ENCODE data around the gene CMTM7.

CMTM7 gene

DNA sequence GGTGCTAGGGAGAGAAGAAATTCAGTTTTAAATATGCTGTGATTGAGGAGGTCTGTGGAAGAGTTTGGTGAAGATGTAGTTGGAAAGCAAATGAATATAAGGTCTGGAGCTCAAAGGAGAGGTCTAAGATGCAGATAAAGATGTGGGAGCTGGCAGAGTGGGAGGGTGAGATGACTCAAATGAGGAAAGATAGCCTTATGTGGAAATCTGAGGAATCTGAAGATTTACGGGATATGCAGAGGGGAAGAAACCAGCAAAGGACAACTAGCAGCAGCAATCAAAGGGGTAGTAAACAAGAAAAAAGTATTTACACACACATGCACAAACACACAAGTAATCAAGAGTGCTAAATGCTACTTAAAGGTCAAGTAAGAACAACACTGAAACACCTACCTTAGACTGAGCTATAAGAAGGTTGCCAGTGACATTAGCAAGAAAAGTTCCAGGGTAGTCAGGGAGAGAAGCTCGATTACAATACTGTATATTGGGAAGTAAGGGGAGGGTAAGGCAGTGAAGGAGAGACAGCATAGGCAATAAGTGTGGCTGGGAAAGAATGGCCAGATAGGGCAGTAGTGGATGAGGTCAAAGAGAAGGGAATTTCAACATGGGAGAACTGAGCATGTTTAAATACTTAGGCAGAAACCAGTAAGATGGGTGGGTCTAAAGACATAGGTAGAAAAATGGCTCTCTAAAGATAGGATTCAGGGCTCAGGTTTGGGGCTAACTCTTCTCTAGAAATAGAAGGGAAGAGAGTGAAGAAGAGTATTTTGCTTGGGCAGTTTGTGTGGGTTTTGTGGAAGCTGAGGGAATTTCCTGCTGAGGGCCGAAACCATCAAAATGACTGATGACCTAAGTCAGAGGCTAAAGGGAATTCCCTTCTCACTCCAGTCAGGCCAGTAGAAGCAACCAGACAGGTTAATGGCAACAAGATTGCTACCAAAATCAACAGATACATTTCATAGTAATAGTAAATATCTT, 102.1 kb downstream of the CMTM7 start:
- DNase-seq: no peak

DNA sequence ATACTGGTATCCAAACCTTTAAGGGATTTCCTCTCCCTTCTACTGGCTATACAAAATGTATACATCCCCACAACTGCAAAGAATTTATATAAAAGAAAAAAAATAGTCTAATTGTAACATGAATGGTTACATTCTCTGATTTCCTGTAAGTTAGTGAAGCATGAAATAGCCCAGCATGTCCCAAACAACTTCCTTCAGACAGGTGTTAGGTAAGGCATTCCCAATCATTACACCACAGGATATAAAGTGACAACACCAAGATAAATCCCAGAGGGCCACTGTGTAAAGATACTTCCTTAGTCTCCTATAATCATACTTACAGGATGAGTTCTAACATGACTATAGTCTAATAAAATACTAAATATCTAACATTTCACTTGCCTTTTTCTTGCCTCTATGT, 103.4 kb downstream of the CMTM7 start:
- DNase-seq: no peak

DNA sequence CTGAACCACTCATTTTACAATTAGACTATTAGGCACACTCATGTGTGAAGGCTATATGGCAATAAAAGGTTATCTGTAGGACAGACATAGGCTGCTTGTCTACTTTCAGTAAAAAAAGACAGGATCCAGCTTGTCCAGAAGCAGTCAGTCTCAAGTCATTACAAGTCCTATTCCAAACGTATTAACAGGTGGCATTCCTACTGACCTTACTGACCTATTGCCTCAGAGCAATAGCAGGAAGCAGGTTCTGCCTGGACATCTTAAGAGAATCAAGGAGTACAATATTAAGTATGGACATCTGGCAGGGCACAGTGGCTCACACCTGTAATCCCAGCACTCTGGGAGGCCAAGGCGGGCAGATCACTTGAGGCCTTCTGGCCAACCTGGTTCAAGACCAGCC, 104.0 kb downstream of the CMTM7 start:
- DNase-seq: no peak

DNA sequence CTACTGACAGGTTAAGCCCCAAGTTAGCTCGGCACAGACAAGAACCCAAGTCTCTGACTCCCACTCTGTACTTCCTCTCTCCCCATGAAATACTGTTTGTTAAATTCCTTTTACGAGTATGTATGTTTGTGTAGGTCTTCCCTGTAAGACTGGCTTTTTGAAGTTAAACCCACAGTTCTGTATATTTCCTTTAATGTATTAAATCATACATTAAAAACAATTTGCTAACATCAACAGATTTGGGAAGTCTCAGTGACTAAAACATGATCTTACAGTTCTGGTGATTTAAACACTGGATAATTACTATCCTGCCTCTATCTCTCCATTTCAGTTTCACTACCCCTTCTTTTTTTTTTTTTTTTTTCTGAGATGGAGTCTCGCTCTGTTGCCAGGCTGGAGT, 106.6 kb downstream of the CMTM7 start:
- DNase-seq: no peak

DNA sequence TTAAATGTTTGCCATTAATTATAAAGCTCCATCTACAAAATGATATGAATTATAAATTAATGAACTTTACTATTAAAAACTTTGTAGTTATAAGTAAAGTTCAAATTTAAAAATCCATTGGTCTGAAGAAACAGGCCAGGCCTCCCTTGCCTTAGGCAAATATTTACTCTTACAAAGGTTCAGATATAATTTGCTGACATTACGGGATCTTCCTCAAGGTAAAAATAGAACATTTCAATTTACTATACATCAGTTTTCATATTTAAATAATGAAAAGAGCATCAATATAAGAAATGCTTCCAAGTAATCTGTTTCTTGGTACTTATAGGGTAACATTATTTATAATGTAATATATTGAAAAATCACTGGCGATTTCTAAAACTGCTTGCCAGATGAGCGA, 107.3 kb downstream of the CMTM7 start:
- DNase-seq: no peak

DNA sequence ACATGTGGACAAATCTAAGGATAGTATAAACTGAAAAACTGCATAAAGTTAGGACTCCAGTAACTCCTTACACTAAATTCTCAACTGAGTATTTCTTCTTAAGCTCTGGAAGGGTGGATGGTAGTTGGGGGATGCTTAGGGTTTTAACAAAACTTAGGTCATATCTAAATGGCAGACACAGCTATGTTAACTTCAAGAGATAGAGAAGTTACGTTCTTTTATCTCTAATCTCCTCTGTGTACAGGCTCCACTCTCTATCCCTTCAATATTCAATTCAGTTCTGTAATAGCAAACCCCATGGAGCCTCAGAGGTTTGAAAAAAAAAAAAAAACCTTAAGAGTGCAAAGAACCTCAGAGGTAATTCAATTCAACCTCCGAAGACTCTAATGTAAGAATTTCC, 107.9 kb downstream of the CMTM7 start:
- DNase-seq: no peak

DNA sequence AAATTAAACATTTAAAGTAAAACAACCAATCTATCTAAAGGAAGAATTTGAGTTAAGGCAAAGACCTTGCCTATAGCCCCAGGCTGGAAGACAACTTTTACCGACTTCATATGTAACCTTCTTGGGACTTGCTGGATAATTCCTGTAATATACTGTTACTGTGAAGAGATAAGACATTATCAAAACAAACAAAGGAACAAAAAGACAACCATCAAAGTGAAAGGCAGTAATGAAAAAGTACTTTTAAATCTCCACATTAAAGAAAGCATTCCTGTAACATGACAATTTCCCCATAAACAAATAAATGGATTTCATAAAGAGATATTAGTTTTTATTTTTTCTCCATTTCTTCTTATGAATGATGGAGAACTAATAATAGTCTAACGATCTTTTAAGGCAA, 108.6 kb downstream of the CMTM7 start:
- DNase-seq: no peak

DNA sequence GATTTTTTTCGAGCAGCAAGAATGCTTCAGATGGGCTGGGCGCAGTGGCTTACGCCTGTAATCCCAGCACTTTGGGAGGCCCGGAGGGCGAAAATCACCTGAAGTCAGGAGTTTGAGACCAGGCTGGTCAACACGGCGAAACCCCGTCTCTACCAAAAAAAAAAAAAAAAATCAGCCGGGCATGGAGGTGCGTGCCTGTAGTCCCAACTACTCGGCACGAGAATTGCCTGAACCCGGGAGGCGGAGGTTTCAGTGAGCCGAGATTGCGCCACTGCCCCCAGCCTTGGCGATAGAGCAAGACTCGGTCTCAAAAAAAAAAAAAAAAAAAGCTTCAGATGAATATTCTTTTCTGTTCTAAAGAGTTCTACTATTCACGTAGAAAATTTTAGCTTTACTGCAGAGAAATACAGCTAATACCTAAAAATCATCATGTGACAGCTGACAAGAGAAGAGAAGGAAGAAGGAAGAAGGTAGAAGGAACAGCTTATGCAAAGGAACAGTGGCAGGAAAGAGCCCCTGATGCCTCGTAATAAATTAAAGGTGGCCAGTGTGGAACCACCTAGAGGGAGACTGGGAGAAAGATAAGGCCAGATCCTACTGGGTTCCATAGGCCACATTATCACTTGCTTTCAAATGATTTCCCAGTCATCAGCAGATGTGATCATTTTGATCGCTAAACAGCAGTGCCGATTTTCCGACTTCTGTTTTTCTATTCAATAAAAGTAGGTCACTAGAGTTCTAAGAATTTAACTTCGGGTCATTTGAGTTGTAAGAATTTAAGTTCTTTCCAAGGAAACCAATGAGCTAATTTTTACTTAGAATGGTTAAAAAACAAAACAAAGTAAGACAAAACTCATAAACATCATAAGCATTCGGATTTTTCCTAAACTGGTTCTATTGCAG, 109.5 kb downstream of the CMTM7 start:
- DNase-seq: no peak

DNA sequence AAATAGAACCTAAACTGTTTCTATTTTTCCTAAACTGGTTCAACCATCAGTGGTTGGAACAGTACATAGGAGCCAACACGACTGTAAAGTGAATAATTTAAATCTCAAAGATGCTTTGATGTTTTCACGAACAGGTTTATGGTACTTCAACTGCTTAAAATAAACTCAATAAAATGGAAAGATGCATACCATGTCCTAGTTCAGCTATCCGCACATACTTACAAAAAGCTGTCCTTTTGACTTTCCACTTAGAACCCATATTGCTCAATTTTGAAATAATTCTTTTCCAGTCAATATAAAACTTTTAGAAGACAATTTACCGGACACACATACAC, 110.1 kb downstream of the CMTM7 start:
- DNase-seq: no peak

DNA sequence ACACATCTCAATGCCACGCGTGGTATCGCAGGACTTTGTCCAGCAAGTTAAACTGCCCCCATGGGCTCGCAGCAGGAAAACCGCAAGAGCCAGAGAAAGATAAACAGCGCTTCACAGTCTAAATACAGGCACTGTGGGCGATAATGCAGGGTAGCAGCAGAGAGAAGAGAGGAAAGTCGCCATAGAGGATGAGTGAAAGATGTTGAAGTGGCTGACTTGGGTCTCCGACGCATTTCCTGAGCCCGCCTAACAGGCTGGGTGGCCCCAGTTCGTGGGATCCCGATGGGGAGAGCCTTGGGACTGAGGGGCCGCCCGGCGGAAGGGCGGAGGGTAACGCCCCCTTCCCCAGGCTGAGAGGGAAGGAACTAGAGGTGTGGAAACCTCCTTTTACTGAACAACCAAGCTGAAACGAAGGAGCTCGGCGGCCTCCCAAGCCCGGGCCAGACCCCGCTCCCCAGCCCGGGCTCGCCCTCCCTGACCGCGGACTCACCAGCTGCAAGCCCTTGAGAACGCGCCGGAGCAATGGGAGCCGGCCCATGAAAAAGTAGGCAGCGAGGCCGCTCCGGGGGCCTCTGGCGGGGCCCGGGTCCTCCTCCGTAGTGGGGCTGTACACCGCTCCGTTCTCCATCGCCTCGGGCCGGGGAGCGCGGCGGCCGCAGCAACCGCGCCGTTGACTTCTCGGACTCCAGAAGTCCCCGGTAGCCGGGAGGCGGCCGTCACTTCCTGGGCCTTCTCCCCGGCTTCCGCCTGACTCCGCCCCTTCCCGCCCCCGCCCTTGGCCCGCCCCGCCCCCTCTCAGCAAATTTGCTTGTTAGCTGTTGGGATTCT, 110.7 kb downstream of the CMTM7 start, which contains the start of gene CMTM6:
CMTM6 (minus strand) TSS at position 735 of the 828 bp plus-strand sequence; CDS start at position 628, 107 bp downstream.
- peak; percentile 82 for DNase-seq

DNA sequence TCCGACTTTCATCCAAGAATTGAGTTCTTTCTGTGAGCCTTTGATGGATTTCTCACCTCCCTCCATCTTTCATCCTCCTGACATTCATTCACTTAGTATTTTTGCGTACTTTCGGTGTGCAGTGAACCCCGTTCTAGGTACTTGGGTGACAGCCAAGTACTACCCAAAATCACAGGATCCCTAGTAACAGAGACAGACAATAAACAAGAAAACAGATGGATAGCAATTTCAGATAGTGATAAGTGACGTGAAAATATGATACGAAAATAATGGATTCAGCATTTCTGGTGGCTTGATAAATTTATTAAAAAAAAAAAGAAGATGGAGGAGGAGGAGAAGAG, 111.3 kb downstream of the CMTM7 start:
- DNase-seq: no peak

All from activated CD4-positive, alpha-beta T cell treated with anti-CD3 and anti-CD28 coated beads for 48 hours (primary cell).